Measurements from ENCODE around the gene KLRC3.
"Not testable (repeated sequence)": the region's sequence is repeated elsewhere in the genome, so short reads cannot be mapped to it uniquely, and the experiment has no call there.

Gene KLRC3

DNA sequence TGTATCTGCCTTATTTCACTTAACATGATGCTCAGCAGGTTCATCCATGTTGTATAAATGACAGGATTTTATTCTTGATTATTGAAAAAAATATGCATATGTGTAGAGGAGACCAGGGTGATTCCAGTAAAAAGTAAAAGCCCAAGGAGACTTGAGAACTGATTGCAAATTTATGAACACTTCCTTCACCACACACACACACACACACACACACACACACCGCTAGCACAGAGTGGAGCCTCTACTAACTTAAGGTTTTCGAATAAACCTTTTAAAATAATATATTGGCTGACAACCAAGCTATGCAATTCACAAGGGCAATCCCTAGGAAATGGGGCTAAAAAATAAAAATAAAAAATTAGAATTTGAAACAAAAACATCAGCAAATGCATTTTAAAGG is 22.2 kb downstream of the KLRC3 start:
- no peak for DNase-seq (ENCODE audit: low spot score)

DNA sequence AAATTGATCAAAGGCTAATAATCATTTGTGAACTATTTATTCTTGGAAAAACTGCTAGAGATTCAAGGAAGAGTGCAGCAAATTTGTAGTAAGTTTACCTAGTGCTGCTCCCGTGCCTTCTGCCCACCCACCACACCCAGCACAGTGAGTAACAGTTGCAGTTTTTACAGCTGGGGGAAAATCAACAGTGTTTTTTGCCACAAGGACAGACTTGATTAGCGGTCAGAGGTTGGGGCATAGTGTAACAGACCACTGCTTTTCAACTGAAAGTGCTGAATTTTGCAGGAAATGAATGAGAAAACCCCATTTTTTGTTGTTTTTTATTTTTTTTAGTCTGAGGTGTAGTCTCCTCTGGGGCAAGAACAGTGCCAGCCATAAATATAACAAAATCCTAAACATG is 23.1 kb downstream of the KLRC3 start:
- no peak for DNase-seq (ENCODE audit: low spot score)

DNA sequence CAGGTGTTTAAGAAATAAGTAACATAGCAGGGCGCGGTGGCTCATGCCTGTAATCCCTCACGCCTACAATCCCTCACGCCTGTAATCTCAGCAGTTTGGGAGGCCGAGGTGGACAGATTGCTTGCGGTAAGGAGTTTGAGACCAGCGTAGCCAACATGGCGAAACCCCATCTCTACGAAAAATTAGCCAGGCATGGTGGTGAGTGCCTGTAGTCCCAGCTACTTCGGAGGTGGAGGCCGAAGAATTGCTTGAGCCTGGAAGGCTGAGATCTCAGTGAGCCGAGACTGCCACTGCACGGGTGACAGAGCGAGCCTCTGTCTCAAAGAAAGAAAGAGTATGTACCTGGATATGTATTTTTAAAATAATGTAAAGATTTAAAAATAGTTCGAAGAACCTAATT is 24.2 kb downstream of the KLRC3 start:
- DNase-seq (ENCODE audit: low spot score), result not testable (repeated sequence)

DNA sequence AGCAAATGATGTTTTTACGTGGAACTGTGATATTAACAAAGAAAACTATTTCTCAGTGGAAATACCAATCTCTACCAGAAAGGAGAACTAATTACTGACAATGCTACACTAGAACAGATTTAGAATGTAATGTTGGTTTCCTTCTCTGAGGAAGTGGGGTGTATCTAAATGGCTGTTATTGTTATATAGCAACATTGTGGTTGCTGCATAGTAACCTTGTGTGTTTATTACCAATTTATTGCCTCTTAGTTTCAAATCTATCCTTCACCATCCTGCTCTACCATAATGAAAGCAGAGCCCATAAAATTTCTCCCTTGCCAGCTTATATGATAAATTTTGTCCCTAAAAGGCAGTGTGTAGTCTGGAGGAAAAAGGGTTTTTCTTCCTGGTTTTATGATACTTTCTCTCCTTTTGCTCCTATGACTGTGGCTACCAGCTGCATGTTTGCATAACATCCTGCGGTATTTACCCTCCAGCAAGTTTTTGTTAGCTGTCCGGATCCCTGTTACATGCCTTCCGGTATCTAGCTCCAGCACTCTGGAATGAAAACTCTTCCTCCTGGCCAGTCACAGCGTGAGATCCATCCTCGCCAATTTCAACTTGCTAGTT is 24.9 kb downstream of the KLRC3 start:
- peak; percentile 21 for DNase-seq (ENCODE audit: low spot score)

DNA sequence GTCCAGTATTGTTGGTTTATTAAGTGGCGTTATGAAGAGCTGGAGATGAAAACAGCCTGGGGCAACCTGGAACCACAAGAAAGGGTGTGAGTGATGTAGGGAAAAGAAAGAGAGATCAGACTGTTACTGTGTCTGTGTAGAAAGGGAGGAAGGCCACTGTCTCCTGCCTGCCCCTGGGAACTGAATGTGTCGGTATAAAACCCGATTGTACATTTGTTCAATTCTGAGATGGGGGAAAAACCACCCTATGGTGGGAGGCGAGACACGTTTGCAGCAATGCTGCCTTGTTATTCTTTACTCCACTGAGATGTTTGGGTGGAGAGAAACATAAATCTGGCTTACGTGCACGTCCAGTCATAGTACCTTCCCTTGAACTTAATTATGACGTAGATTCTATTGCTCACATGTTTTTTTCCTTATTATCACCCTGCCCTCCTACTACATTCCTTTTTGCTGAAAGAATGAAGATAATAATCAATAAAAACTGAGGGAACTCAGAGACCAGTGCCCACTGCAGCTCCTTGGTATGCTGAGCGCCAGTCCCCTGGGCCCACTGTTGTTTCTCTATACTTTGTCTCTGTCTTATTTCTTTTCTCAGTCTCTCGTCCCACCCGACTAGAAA is 25.8 kb downstream of the KLRC3 start:
- not testable (repeated sequence) for DNase-seq (ENCODE audit: low spot score)

DNA sequence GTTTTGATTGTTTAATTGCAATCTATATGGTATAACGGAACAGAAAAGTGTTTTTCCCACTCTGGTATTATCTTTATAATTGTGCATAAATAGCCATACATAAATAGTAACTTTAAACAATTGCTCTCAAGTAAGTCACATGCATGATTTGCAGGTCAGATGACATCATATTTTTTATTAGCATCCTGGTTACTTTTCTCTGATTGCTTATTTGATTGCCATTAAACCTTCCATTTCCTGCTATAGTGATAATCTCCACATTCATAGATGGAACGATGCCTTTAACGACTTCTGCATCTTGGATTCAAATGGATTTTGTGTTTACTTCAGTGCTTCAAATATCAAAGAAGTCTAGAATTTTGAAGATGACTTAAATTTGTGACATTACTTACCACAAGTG is 27.1 kb downstream of the KLRC3 start:
- DNase-seq (ENCODE audit: low spot score), result no peak

DNA sequence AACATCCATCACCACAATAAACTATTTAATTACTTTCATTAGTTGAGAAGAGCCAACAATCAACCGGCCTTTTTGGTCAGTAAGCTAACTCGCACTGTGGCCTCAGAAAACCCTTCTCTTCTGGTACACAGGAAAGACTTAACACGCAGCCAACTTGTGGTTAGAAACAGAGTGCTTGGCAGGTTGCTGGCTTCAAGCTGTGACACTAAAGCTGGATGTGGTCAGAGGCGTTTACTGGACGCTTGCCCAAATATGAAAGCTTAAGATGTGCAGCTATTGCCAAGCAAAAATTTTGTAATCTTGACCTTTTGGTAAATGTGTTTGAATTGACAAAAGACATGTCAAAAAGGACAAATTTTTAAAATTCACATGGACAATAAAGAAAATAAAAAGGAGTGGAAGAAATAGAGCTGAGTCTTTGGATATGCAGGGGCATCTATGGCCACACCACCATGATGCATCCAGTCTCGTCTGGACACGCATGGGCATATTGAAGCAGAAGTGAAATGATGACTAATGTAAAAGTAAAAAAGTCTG is 27.9 kb downstream of the KLRC3 start:
- DNase-seq (ENCODE audit: low spot score), result peak; percentile 5

DNA sequence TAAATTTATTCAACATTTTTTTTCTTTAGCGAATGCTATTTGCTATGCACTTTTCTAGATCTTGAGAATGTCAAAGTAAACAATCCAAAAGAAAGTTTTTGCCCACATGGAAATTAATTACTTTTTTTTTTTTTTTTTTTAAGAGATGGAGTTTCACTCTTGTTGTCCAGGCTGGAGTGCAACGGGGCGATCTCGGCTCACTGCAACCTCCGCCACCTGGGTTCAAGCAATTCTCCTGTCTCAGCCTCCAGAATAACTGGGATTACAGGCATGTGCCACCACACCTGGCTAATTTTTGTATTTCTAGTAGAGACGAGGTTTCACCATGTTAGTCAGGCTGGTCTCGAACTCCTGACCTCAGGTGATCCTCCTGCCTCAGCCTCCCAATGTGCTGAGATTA is 29.4 kb downstream of the KLRC3 start:
- DNase-seq (ENCODE audit: low spot score), result not testable (repeated sequence)

DNA sequence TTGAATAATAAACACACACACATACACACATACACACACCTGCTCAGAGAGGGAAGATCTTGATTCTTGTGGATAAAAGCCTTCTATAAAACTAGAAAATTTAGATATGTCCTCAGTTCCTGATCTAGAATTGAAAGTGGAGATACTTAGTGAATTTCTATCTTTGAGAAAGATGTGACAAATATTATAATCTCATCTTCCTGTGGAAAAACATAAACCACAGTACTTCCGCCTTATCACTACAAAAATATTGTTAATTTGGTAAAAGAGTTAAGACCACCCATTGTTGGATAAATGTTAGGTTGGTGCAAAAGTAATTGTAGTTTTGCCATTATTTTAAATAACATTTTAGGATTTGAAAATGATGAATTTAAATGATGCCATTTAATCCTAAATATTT is 30.5 kb downstream of the KLRC3 start, which contains the start of gene KLRK1:
Gene KLRK1, minus strand, starts transcription at position 138 of the 400 bp plus-strand sequence. CDS start 1,231 bp downstream, outside the sequence.
- no peak for DNase-seq (ENCODE audit: low spot score)

DNA sequence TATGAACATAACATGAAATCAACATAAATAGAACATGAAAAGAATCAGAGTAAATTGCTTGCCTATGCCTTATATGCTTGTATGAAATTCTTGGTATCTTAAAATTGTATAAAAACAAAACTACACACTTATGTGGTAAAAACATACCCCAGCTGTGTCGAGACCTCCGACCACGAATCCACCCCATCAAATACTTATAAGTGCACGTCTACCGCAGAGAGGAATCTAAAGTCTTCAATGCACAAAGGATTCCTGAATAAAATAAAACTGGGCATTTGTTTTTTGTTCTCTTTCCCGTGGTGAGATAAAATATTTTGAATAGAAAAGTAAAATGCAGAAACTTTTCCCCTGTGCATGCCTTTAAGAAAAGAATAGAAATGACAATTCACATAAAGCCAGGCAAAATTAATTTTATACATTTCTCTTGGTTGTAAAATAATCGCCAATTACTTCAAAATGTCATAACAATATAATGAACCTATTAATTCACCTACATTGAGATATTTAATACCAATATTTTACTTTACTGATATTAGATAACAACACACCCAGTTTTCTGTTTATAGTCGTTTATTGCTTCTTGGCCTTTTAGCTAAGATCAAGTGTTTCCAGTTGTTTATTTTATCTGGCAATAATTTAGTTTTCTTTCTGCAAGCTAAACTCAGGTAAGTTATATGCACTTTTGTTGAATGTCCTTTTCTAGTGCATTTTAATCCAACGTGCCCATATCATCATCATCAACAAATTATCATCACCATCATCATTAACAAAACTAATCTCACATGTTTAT is 31.6 kb downstream of the KLRC3 start:
- DNase-seq (ENCODE audit: low spot score), result no peak

DNA sequence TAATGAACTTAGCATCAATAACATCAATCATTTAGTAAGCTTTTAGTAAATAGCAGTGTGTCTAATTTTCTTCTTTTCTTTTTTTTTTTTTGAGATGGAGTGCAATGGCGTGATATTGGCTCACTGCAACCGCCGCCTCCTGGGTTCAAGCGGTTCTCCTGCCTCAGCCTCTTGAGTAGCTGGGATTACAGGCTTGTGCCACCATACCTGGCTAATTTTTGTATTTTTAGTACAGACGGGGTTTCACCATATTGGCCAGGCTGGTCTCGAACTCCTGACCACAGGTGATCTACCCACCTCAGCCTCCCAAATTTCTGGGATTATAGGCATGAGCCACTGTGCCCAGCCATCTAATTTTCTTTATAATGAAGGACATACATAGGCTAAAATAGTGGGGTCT is 32.9 kb downstream of the KLRC3 start:
- DNase-seq (ENCODE audit: low spot score), result not testable (repeated sequence)

DNA sequence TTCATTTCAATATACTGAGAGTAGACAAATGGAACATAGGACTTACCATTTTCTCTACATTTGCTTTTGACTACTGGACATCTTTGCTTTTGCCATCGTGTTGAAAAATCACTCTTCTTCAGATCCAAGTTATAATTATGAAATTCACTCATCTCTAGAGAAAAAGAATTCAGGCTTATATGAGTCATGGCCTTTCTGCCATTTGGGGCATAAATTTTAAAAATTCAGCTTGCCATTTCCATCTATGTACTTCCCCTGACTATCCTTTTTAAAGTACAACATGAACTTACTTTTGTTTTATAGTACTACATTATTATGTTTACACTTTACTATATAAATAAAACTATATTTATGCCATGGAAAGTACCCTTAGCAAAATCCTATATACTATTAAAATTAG is 33.5 kb downstream of the KLRC3 start:
- DNase-seq (ENCODE audit: low spot score), result no peak

DNA sequence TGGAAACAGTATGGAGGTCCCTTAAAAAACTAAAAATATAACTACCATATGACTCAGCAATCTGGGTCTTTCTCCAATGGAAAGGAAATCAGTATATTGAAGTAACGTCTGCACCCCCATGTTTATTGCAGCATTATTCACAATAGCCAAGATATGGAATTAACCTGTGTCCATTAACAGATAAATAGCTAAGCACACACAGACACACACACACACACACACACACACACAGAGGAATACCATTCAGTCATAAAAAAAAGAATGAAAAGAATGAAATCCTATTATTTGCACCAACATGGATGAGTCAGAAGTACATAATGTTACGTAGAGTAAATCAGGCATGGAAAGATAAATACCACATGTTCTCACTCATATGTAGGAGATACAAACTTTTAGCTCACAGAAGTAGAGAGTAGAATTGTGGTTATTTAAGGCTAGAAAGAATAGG is 35.2 kb downstream of the KLRC3 start:
- DNase-seq (ENCODE audit: low spot score), result peak; percentile 5

DNA sequence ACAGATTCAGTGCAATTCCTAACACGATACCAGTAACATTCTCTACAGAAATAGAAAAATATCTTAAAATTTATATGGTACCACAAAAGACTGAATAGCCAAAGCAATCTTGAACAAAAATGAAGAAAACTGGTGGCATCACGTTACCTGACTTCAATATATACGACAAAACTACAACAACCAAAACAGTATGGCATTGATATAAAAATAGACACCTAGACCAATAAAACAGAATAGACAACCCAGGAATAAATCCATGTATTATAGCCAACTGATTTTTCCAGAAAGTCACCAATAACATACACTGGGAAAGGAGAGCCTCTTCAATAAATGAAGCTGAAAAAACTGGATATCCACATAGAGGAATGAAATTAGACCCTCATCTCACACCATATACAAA is 36.2 kb downstream of the KLRC3 start:
- DNase-seq (ENCODE audit: low spot score), result no peak

DNA sequence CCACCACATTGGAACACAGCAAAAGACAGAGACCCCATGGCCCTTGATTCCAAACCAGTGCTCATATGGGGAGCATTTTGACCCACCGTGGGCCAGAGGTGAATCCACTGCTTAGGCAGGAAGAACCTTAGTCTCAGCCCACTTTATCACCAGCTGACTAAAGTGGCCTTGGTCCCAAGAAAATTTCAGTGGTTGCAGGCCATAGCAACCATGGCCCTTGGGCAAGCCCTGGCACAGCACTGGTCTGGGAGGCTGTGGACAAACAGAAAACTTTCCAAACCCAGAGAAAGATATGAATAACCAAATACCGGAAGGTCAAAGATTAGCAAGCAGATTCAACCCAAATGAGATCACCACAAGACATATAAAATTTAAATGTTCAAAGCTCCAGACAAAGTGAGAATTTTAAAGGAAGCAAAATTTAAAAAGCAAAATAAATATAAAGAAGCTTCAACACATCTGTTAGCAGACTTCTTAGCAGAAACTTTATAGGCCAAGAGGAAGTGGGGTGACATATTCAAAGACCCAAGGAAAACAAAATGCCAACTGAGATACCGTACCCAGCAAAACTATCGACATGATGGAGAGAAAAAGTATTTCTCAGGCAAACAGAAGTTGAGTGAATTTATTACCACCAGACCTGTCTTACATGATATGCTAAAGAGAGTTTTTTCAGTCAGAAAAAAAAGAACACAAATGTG is 38.3 kb downstream of the KLRC3 start:
- no peak for DNase-seq (ENCODE audit: low spot score)

DNA sequence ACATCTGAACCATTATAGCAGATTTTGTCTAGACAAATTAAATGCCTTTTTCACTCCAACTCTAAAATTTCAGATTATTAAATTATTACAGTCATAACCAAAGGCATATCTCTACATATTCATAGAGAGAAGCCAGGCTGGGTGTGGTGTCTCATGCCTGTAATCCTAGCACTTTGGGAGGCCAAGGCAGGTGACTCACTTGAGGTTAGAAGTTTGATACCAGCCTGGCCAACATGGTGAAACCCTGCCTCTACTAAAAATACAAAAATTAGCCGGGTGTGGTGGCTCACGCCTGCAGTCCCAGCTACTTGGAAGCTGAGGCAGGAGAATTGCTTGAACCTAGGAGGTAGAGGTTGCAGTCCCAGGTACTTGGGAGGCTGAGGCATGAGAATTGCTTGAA is 41.7 kb downstream of the KLRC3 start:
- not testable (repeated sequence) for DNase-seq (ENCODE audit: low spot score)

DNA sequence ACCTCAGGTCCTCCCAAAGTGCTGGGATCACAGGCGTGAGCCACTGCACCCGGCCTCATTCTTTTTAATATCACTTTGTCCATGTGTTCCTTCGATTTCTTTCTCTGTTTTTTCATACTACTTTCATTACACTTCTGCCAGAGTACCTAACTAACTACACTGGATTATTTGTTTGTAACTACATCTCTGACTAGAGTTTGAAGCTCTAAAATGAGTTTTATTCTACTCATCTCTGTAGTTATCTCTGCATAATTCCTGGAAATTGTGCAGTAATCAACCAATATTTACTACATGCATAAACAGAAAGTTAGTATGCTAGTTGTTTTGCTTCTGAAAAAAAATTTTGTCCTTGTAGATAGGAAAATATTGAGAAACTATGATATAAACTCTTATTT is 45.8 kb downstream of the KLRC3 start:
- DNase-seq (ENCODE audit: low spot score), result no peak

DNA sequence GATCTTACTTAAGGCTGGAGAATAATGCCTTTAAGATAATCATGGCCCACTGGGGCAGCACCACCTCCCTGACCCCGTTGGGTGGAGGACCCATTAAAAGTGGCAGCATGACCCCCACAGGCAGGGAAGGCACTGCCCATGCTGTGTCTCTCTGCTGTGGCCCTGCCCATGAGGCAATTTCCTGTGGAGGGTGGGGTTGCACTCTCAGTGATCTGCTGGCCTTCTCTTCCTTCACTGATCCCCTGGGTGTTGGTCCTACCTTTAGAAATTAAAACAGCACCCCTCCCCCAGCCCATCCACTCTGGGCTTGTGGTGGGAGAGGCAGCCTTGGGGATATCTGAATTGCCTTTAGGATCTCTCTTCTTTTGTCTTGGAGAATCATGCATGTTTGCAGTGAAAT is 47.8 kb downstream of the KLRC3 start:
- DNase-seq (ENCODE audit: low spot score), result no peak

DNA sequence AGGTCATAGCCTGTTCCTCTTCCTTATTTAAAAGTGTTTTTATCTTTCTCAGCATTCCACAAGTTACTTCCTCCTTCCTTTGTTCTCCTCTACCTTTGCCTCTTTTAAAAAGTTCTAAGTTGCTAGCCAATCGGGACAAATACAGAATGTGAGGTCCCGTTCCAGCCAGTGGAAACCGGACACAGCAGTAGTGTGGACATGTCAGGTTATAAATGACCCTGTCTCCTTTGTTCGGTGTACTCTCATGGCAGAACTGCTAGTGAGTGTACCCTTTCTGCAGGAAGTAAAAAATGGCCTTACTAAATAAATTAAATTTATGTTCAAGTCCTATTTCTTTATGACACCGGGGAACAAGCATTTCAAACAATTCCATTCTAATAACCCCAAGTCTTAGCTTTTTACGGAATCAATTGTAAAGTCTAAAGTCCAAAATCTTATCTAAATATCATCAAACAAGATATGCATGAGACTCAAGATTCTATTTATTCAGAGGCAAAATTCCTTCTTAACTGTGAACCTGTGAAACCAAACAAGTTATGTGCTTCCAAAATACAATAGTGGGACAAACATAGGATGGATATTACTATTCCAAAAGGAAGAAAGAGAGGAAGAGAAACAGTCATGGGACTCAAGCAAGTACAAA is 48.4 kb downstream of the KLRC3 start:
- DNase-seq (ENCODE audit: low spot score), result not testable (repeated sequence)

DNA sequence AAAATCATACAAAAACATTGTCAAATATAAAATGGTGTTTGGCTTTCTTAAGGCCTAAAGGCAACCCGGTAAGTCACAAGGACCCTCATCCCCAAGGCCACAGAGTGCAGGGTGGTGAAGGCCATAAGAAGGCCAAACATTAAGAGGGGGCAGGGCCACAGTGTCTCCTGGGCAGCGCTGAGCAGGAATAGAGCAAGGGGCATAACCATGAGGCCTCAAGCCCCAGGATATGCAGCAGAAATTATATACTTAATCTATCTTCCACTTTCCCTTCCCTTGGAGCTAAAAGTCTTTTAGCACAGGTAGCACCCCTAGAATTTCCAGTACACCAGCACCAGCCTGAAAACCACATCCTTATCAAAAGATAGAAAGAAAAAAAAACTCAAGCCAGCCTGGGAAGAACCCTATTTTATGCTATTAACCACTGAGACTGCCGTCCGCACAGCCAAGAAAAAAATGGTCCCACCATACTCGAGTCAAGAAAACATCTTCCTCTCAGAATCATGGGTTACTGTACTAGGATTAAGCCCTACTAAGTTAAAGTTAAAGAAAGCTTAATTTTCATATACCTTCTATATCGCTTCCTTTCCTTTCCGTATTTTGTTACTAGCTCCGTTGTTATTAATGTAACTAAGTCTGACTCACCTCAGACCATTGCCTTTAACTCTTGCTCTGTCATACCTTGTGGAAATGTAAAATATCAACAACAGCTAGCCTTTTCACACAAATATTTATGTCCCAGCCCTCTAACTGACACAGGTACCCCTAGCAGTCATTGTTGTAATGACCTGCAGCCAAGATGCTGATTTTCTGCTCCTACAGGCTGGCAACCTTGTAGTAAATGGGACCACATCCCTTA is 50.6 kb downstream of the KLRC3 start:
- no peak for DNase-seq (ENCODE audit: low spot score)

Measured in hepatic stellate cell (primary cell).